Osteocyte (in vitro differentiated cells): ENCODE results near the gene KIF16B. TPM values are rescaled to one million over a fixed set of nuclear protein-coding genes. Genes with fewer than 3 reads are reported as not detected.
A peak's percentile ranks its signal among the peaks of the same experiment; 100 is the strongest.

Experiments
- DNase-seq: peaks from one replicate; pipeline ENCODE4 v3.0.0; 2021; ENCODE audit warnings: mixed read lengths; ENCODE audit not compliant: unreplicated experiment; ENCODE audit errors: extremely low spot score
- H3K27ac Mint-ChIP-seq: one replicate; pipeline ENCODE4 v1.8.0; 2021; ENCODE audit warnings: mild to moderate bottlenecking, mixed read lengths; ENCODE audit not compliant: unreplicated experiment
- H3K27me3 Mint-ChIP-seq: one replicate; pipeline ENCODE4 v1.8.0; 2021; ENCODE audit warnings: mixed read lengths; ENCODE audit not compliant: unreplicated experiment
- H3K36me3 Mint-ChIP-seq: one replicate; pipeline ENCODE4 v1.8.0; 2021; ENCODE audit warnings: mixed read lengths; ENCODE audit not compliant: unreplicated experiment
- H3K4me1 Mint-ChIP-seq: one replicate; pipeline ENCODE4 v1.8.0; 2021; ENCODE audit warnings: mixed read lengths; ENCODE audit not compliant: unreplicated experiment
- H3K4me3 Mint-ChIP-seq: one replicate; pipeline ENCODE4 v1.8.0; 2021; ENCODE audit warnings: mild to moderate bottlenecking, moderate library complexity, mixed read lengths; ENCODE audit not compliant: unreplicated experiment
- H3K9me3 Mint-ChIP-seq: one replicate; pipeline ENCODE4 v1.8.0; 2021; ENCODE audit warnings: mixed read lengths; ENCODE audit not compliant: unreplicated experiment
- total RNA-seq: library from RNA; stranded (reverse); gene quantifications from 2 replicates; pipeline ENCODE4 v1.2.1, GENCODE V29; 2021
- TF ChIP-seq, protein P1 (sequence below): fragments of 200-600 bp; sonication (generic); IDR thresholded peaks from 2 replicates; pipeline ENCODE4 v1.5.0; 2021; ENCODE audit warnings: antibody characterized with exemption, mild to moderate bottlenecking, moderate library complexity

The KIF16B gene
- total RNA-seq, 1 donor from 2014 or later, result 10.2 TPM

- H3K36me3 Mint-ChIP-seq, result no peaks in the 10 kb centered on the region
- H3K4me3 Mint-ChIP-seq, result no peak overlapping the region
- no peaks in the 10 kb centered on the region for H3K27me3 Mint-ChIP-seq
- H3K9me3 Mint-ChIP-seq, result peaks cover 3% of the 10 kb centered on the region
- H3K27ac Mint-ChIP-seq, result no peak overlapping the region
- no peaks in the 10 kb centered on the region for H3K4me1 Mint-ChIP-seq
- TF ChIP-seq, protein P1, sequence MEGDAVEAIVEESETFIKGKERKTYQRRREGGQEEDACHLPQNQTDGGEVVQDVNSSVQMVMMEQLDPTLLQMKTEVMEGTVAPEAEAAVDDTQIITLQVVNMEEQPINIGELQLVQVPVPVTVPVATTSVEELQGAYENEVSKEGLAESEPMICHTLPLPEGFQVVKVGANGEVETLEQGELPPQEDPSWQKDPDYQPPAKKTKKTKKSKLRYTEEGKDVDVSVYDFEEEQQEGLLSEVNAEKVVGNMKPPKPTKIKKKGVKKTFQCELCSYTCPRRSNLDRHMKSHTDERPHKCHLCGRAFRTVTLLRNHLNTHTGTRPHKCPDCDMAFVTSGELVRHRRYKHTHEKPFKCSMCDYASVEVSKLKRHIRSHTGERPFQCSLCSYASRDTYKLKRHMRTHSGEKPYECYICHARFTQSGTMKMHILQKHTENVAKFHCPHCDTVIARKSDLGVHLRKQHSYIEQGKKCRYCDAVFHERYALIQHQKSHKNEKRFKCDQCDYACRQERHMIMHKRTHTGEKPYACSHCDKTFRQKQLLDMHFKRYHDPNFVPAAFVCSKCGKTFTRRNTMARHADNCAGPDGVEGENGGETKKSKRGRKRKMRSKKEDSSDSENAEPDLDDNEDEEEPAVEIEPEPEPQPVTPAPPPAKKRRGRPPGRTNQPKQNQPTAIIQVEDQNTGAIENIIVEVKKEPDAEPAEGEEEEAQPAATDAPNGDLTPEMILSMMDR, result no peak
- no peak for DNase-seq
Measured at GRCh38 chr20:16283307-16283706, 289.9 kb downstream of the KIF16B start.

DNA sequence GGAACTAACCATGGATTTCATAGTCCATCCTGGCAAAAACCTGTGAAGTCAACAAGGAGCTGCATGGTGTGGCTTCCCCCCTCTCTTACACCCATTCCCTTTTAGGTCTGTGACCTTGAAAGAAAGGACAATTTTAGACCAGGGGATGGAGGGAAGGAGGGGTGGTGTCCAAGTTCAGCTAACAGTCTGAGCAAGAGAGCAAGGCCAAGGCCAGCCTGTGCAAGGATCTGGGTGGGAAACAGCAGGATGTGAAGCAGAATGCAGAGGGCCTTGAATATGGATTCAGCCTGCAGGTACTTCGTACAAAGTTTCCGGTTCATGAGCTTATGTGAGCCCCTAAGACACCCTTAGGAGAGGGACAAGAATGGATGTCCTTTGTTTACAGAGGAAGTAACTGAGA is 293.0 kb downstream of the KIF16B start:
- H3K4me3 Mint-ChIP-seq, result no peak overlapping the region
- H3K27ac Mint-ChIP-seq, result no peak overlapping the region
- peak; percentile 38 for DNase-seq
- peaks cover 3% of the 10 kb centered on the region for H3K9me3 Mint-ChIP-seq
- H3K36me3 Mint-ChIP-seq, result no peaks in the 10 kb centered on the region
- no peaks in the 10 kb centered on the region for H3K4me1 Mint-ChIP-seq
- no peaks in the 10 kb centered on the region for H3K27me3 Mint-ChIP-seq
- TF ChIP-seq, protein P1, result no peak

DNA sequence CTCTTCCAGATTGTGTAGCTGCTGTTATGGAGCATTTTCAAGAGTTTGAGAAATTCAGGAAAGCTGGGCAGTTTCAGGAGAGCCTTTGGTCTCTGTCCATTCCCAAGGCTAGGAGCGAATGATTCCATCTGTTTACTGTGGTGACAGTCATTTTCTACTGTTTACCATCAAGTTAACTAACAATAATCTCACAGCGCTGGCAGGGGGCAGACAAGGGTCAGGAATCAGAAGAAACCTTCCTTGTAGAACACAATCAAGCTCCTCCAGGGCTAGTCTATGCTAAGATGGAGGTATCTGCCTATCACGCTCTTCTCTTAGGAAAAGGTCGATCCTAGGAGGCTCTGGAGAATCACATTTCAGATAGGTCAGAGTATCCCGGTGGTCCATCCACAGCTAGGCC is 293.9 kb downstream of the KIF16B start:
- no peak overlapping the region for H3K27ac Mint-ChIP-seq
- no peaks in the 10 kb centered on the region for H3K4me1 Mint-ChIP-seq
- no peak overlapping the region for H3K4me3 Mint-ChIP-seq
- TF ChIP-seq, protein P1, result no peak
- no peaks in the 10 kb centered on the region for H3K27me3 Mint-ChIP-seq
- DNase-seq, result peak; percentile 46
- peaks cover 3% of the 10 kb centered on the region for H3K9me3 Mint-ChIP-seq
- H3K36me3 Mint-ChIP-seq, result no peaks in the 10 kb centered on the region

DNA sequence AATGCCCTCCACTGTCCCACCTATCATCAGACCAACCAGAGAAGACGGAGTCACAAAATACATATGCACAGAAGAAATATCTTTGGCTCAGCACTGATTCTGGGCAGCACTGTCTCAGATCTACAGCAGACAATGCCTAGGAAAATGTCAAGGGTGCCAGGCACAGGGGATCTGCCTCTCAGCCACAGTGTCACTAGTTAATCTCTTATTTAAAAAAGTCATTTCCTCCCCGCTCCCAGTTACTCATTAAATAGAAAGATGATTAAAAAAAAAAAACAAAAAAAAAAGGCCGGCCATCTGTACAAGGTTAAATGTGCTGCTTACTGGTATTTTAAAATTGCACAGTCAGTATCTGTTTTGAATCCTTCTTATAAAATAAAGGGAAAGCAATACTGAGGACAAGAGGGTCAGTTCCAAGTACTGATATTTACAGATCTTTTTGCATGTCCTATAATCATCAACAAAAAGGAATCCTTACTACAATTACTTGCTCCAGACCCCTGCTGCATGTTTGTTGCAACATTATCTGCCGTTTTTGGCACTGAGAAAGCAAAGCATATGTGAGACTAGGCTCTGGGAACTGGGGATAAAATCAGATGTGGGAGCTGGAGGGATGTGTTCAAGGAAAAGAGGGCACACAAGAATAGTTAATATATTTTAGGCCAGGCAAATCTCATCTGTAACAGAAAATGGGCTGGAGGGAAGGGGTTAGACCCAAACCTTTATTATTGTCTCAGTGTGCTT is 299.3 kb downstream of the KIF16B start:
- Mint-ChIP-seq H3K4me1 (peaks cover 6% of the 10 kb centered on the region), H3K36me3 (peaks cover 4% of the 10 kb centered on the region), H3K27ac (no peak overlapping the region), H3K9me3 (no peaks in the 10 kb centered on the region), H3K4me3 (no peak overlapping the region), H3K27me3 (no peaks in the 10 kb centered on the region)
- TF ChIP-seq, protein P1, result no peak
- DNase-seq, result no peak

GRCh38 chr20:16272780-16273360 is 300.4 kb downstream of the KIF16B start:
- TF ChIP-seq, protein P1, result no peak
- peaks cover 4% of the 10 kb centered on the region for H3K36me3 Mint-ChIP-seq
- H3K4me1 Mint-ChIP-seq, result peaks cover 6% of the 10 kb centered on the region

More at GRCh38 chr20:16272780-16273360, 300.4 kb downstream of the KIF16B start:
- no peaks in the 10 kb centered on the region for H3K27me3 Mint-ChIP-seq
- no peak overlapping the region for H3K4me3 Mint-ChIP-seq
- H3K9me3 Mint-ChIP-seq, result no peaks in the 10 kb centered on the region
- DNase-seq, result peak; percentile 82
- H3K27ac Mint-ChIP-seq, result no peak overlapping the region
